GM12874 (cell line): ENCODE results near the gene NDUFA1.

Experiments
- TF ChIP-seq, protein P1 (sequence below): IDR thresholded peaks from 2 replicates; pipeline ENCODE4 v1.5.1; 2011; ENCODE audit warnings: low read depth, mild to moderate bottlenecking, control low read depth, low read length, moderate library complexity; ENCODE audit not compliant: insufficient read depth

The NDUFA1 gene

DNA sequence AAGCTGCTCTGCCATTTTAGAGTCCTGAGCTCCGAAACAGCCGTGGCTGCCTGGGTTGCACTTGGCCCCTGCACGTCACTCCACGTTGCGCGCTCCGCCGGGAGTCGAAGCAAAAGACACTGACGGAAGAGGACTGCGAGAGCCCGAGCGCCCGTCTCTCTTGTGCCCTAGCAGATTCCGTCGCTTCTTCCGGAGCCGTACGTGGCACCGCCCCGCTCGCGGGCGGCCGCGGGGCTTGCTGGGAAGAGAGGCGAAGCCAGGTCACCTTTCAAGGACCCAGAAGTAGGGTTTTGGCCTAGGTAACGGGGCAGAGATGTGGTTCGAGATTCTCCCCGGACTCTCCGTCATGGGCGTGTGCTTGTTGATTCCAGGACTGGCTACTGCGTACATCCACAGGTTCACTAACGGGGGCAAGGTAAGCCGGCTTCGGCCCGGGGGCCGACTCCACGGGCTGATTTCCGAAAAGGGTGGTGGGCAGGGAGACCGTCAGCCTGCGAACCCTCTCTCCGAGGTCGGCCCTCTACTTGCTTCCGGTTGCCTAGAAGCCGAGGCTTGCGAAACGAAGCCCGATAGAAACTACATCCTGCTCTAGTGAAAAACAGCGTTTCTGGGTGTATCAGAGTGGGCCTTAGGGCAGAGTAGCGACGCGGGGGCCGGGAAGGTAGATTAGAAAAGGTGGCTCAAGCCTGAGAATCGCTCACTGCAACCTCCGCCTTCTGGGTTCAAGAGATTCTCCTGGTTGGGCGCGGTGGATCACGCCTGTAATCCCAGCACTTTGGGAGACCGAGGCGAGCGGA, at the start of gene NDUFA1, which contains the start of gene RNF113A:
TSS of gene NDUFA1 (plus strand) at position 234 of the 797 bp plus-strand sequence. CDS start at position 314, 80 bp downstream.
TSS of gene RNF113A (minus strand) at position 135 of the 797 bp plus-strand sequence. CDS start at position 15, 120 bp downstream.
- TF ChIP-seq, protein P1, sequence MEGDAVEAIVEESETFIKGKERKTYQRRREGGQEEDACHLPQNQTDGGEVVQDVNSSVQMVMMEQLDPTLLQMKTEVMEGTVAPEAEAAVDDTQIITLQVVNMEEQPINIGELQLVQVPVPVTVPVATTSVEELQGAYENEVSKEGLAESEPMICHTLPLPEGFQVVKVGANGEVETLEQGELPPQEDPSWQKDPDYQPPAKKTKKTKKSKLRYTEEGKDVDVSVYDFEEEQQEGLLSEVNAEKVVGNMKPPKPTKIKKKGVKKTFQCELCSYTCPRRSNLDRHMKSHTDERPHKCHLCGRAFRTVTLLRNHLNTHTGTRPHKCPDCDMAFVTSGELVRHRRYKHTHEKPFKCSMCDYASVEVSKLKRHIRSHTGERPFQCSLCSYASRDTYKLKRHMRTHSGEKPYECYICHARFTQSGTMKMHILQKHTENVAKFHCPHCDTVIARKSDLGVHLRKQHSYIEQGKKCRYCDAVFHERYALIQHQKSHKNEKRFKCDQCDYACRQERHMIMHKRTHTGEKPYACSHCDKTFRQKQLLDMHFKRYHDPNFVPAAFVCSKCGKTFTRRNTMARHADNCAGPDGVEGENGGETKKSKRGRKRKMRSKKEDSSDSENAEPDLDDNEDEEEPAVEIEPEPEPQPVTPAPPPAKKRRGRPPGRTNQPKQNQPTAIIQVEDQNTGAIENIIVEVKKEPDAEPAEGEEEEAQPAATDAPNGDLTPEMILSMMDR, result no peak

DNA sequence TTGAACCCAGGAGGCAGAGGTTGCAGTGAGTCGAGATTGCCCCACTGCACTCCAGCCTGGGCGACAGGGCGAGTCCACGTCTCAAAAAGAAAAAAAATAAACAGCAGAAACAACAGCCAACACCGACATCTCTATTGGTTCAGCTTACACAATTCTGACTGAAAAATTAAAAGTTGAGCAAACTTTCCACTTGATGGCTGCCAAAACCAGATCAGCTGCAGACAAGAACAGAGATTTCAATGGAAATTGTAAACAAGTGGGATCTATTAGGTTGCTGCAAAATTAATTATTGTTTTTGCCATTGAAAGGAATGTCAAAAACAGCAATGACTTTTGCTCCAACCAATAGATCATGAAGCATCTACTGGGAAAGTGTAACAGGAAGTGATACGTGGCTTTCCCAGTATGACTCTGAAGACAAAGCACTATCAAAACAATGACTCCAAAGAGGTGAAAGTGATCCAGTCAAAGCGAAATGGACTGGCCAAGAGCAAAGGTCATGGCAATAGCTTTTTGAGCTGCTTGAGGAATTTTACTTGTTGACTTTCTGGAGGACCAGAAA, 45.2 kb upstream of the NDUFA1 start:
- TF ChIP-seq, protein P1, result no peak

DNA sequence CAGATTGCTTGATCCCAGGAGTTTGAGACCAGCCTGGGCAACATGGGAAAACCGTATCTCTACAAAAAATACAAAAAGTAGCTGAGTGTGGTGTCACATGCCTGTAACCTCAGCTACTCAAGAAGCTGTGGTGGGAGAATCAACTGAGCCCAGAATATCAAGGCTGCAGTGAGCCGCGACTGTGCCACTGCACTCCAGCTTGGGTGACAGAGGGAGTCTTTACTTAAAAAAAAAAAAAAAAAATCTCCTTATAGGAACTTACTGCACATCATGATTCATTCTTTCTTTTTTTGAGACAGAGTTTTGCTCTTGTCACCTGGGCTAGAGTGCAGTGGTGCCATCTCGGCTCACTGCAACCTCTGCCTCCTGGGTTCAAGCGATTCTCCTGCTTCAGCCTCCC, 43.2 kb upstream of the NDUFA1 start:
- TF ChIP-seq, protein P1, result no peak

DNA sequence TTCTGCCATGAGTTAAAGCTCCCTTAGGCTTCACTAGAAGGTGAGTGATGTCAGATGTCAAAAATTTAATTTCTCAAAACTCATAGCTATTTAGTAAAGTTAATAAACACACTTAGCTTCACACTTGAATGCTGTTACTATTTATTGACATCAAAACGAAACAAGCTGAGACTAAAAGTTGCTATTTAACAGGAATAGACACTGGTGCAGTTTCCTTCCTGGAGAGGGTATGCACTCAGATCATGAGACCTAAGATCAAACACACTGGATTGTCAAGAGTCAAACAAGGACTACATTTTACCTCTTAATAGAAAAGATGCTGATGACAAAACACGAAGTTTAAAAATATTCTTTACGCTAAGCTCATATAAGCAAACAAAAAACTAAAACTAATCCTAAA, 37.7 kb upstream of the NDUFA1 start:
- TF ChIP-seq, protein P1, result no peak

DNA sequence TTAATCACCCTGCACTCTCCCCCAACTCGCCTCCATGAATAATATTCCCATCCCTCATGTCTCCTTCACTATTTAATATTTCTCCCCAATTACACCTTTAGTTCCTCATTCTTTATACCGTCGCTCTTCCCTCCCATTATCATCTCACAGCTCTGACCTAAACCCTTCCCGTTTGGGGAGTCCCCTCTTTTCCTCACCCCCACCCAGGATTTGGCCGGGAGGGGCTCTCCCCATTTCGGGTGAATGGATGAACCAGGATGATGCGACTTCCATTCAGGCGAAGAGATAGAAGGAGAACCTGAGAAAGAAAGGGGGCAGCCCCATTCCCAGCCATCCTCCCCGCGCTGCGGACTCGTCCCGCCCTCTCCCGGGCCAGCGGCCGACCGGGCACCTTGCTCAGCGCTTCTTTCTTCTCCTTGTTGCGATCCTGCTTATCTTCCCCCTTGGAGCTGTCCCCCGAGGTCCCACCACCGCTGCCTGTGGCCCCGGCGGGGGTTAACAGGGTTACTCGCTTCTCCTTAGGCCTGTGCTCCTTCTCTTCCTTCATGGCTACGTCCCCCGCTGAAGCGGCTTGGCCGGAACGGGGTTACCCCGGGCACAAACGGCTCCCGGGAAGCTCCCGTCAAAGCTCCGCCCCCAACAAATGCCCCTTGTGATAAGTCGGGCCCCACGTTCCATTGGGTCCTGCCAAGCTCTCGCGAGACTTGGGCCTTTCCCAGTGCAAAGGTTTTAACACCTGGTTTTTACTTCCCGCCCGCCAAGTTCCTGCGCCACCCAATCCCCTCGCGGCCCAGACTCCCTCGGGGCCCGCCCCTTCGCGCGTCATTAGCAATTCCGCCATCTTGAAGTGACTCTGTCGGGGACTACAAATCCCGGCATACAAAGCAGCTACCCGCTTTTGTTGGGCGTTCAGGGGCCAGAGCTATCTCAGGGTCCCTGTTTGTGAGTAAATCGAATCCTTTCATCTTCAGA, 19.0 kb upstream of the NDUFA1 start, which contains the start of gene UPF3B:
TSS of gene UPF3B (minus strand) at position 582 of the 972 bp plus-strand sequence. CDS start at position 547, 35 bp downstream.
- TF ChIP-seq, protein P1, result no peak

DNA sequence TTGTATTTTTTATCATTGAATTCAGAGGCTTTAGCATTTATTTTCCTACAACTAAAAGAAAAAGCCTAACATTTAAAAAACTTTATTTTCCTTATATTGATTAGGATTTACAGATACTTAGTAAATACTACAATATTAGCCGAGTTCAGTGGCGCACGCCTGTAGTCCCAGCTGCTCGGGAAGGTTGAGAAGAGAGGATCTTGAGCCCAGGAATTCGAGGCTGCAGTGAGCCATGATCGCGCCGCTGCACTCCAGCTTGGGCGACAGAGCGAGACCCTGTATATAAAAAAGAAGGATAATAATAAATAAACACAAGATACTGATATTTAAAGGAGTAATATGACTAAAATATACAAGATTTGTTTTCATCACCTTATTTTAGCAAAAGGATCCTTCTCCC, 18.2 kb upstream of the NDUFA1 start:
- TF ChIP-seq, protein P1, result no peak

DNA sequence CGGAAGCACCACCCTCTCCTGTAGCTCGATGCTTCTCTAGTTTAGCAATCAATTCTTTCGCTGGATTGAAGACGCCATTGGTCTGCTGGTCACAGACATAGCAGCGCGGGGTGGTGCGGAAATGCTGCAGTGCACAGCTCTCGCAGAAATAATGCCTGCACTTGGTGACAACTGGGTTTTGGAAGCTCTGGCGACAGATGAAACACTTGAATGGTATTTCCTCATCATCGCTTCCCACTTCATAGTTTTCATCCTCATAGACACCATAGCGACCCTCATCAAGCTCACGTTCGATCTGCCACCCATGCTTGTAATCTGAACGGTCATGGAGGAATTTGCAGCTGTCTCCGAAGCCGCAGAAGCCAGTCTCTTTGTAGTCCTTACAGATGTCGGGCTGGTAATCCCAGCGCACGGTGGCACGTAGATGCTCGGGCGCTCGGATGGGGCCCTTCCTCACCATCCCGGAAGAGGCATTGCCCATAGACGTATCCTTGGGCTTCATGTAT, 953 bp upstream of the NDUFA1 start:
- TF ChIP-seq, protein P1, result no peak
